Stomach (tissue), 4 donors: ENCODE results near the gene DCAF6.

Experiments used
- CTCF ChIP-seq, 7 experiments: fragments of 450-650 bp in 4 of 7; fragments of 200-600 bp in 3 of 7; sonication (generic) in 3 of 7; IDR thresholded peaks; one replicate each; pipeline ENCODE4 v1.5.1; 2016 to 2019; ENCODE audit warnings: antibody characterized with exemption in 7 of 7, control low read depth in 2 of 7, mild to moderate bottlenecking in 1 of 7
- EP300 ChIP-seq: sonication (generic); formaldehyde crosslinking; IDR thresholded peaks from one replicate; pipeline ENCODE4 v1.6.1; 2017; ENCODE audit warnings: antibody characterized with exemption
- POLR2AphosphoS5 ChIP-seq, 3 donors: sonication (generic); formaldehyde crosslinking; IDR thresholded peaks; one replicate each; pipeline ENCODE4 v1.6.1; 2016; ENCODE audit warnings: antibody characterized with exemption in 3 of 3

- no peak for TF ChIP-seq CTCF (IDR thresholded peaks at IDR 0.05)
- TF ChIP-seq POLR2AphosphoS5 (IDR thresholded peaks at IDR 0.05): no peak
- no peak for TF ChIP-seq EP300
These were observed 26.7 kb upstream of the DCAF6 start for GRCh38 chr1:167909691-167910180.
